Suppressor macrophage treated with lipopolysaccharide for 4 hours (primary cell): ENCODE data around the gene UNC45B.
"Not testable (repeated sequence)": the region's sequence is repeated elsewhere in the genome, so short reads cannot be mapped to it uniquely, and the experiment has no call there.

ENCODE experiments used
- DNase-seq: peaks from one replicate; pipeline ENCODE4 v3.0.0-alpha.2; 2020

Gene UNC45B

GRCh38 chr17:35141681-35142466, 5.7 kb upstream of the UNC45B start, which contains the start of gene NLE1:
Gene NLE1 (minus strand): TSS chr17:35142303. CDS start chr17:35142275, 28 bp downstream.
- DNase-seq: peak; percentile 84

GRCh38 chr17:35142467-35142796, 5.2 kb upstream of the UNC45B start:
- no peak for DNase-seq

- no peak for DNase-seq
Measured at GRCh38 chr17:35144840-35145239, 2.8 kb upstream of the UNC45B start.

GRCh38 chr17:35146214-35146833, 1.3 kb upstream of the UNC45B start:
- DNase-seq: no peak

GRCh38 chr17:35148144-35148543, 527 bp downstream of the UNC45B start:
- DNase-seq: no peak

- no peak for DNase-seq
Measured at GRCh38 chr17:35149941-35150340, 2.3 kb downstream of the UNC45B start.

GRCh38 chr17:35151080-35151479, 3.5 kb downstream of the UNC45B start:
- DNase-seq: not testable (repeated sequence)

- DNase-seq: no peak
Measured at GRCh38 chr17:35152421-35153140, 5.0 kb downstream of the UNC45B start.

GRCh38 chr17:35154196-35155165, 6.9 kb downstream of the UNC45B start:
- DNase-seq: no peak

- no peak for DNase-seq
Measured at GRCh38 chr17:35155246-35155645, 7.6 kb downstream of the UNC45B start.

- DNase-seq: no peak
Measured at GRCh38 chr17:35159940-35160339, 12.3 kb downstream of the UNC45B start.

- no peak for DNase-seq
Measured at GRCh38 chr17:35160354-35161201, 13.0 kb downstream of the UNC45B start.

GRCh38 chr17:35161281-35161761, 13.7 kb downstream of the UNC45B start:
- DNase-seq: no peak

GRCh38 chr17:35162755-35163154, 15.1 kb downstream of the UNC45B start:
- DNase-seq: no peak

GRCh38 chr17:35163886-35164285, 16.3 kb downstream of the UNC45B start:
- no peak for DNase-seq

GRCh38 chr17:35164716-35165115, 17.1 kb downstream of the UNC45B start:
- no peak for DNase-seq

GRCh38 chr17:35166526-35166925, 18.9 kb downstream of the UNC45B start:
- DNase-seq: no peak

GRCh38 chr17:35167046-35167445, 19.4 kb downstream of the UNC45B start:
- DNase-seq: no peak

- DNase-seq: peak; percentile 25
Measured at GRCh38 chr17:35167666-35168065, 20.0 kb downstream of the UNC45B start.

- no peak for DNase-seq
Measured at GRCh38 chr17:35169835-35170363, 22.3 kb downstream of the UNC45B start.
